K562 (cell line): ENCODE results near the gene IFI16. TPM values are rescaled to one million over a fixed set of nuclear protein-coding genes. Genes with fewer than 3 reads are reported as not detected.
A peak's percentile ranks its signal among the peaks of the same experiment; 100 is the strongest.

Experiments
- CBX8 ChIP-seq: fragments of 200-600 bp; sonication (generic); IDR thresholded peaks from 2 replicates; pipeline ENCODE4 v1.6.1; 2012; ENCODE audit warnings: borderline replicate concordance, mixed run types, low read depth, mild to moderate bottlenecking, moderate library complexity, mixed read lengths, low read length, control low read depth, inconsistent platforms; ENCODE audit not compliant: poor library complexity, severe bottlenecking; ENCODE audit errors: extremely low read depth
- ETV1 ChIP-seq: fragments of 450-650 bp; conservative IDR thresholded peaks from 2 replicates; pipeline ENCODE4 v1.6.1; 2016; ENCODE audit warnings: missing genetic modification characterization, control low read depth, low read depth, missing compliant biosample characterization
- GTF2E2 ChIP-seq: fragments of 200-800 bp; sonication (Bioruptor generic); IDR thresholded peaks from 2 replicates; pipeline ENCODE4 v1.6.1; 2016; ENCODE audit warnings: missing genetic modification characterization, missing compliant biosample characterization
- PYGO2 ChIP-seq: fragments of 450-650 bp; IDR thresholded peaks from 2 replicates; pipeline ENCODE4 v1.6.1; 2016; ENCODE audit warnings: mild to moderate bottlenecking, missing genetic modification characterization, moderate library complexity, missing compliant biosample characterization
- polyA plus RNA-seq, 8 experiments: library from polyadenylated mRNA; depleted of rRNA in 4 of 8; stranded (reverse) in 5 of 8; unstranded in 3 of 8; fragments of >200 nt; fragmentation: Nextera tagmentation in 2 of 8; fragmentation: Illumina TruSeq in 1 of 8; extraction: Ambion mirVana in 2 of 8; extraction: Trizol in 1 of 8; gene quantifications; 2 replicates each; pipeline versions ENCODE4 v1.2.1 to v1.2.3, GENCODE V29; 2011 to 2014; ENCODE audit warnings: inconsistent platforms in 1 of 8, missing spikeins in 1 of 8
- total RNA-seq, 7 experiments: library from RNA; depleted of rRNA in 6 of 7; stranded (reverse); fragments of >200 nt in 6 of 7; fragmentation: Illumina TruSeq in 2 of 7; extraction: Trizol in 2 of 7; gene quantifications; 2 replicates each; pipeline versions ENCODE4 v1.2.1 to v1.2.3, GENCODE V29; 2011 to 2021; ENCODE audit warnings: low replicate concordance in 1 of 7
- TF ChIP-seq, protein P1 (sequence below), 3 experiments: fragments of 200-800 bp in 1 of 3; fragments of 250-450 bp in 1 of 3; fragments of 450-650 bp in 1 of 3; sonication (Bioruptor Pico) in 1 of 3; sonication (Bioruptor generic) in 1 of 3; formaldehyde crosslinking in 1 of 3; IDR thresholded peaks; 2 replicates each; pipeline versions ENCODE4 v1.6.1 to v1.8.0; 2016 to 2022; ENCODE audit warnings: mild to moderate bottlenecking in 2 of 3, missing genetic modification characterization in 2 of 3, missing compliant biosample characterization in 1 of 3, moderate library complexity in 1 of 3
- TF ChIP-seq, protein P2 (sequence below): sonication (generic); formaldehyde crosslinking; IDR thresholded peaks from 2 replicates; pipeline ENCODE4 v1.8.0; 2023; ENCODE audit warnings: mild to moderate bottlenecking, missing genetic modification reagents
- TF ChIP-seq, protein P3 (sequence below): fragments of 200-800 bp; sonication (Bioruptor generic); IDR thresholded peaks from 2 replicates; pipeline ENCODE4 v1.6.1; 2017; ENCODE audit warnings: missing genetic modification characterization, missing compliant biosample characterization
- TF ChIP-seq, protein P4 (sequence below), 2 experiments: IDR thresholded peaks; 2 replicates each; pipeline ENCODE4 v1.6.1; 2011; ENCODE audit warnings: borderline replicate concordance in 1 of 2, control low read depth in 1 of 2, low read depth in 1 of 2, low read length in 1 of 2, mild to moderate bottlenecking in 1 of 2, mixed read lengths in 1 of 2, moderate library complexity in 1 of 2; ENCODE audit not compliant: insufficient read depth in 1 of 2, insufficient read length in 1 of 2, poor library complexity in 1 of 2, severe bottlenecking in 1 of 2; ENCODE audit errors: extremely low read depth in 1 of 2

Gene IFI16
- total and polyA plus RNA-seq, 9 of the 15 experiments (the other 6 are each of a cell fraction or from before 2014, with no cell fraction given), result 0.70 to 2.8 (median 1.6) TPM

DNA sequence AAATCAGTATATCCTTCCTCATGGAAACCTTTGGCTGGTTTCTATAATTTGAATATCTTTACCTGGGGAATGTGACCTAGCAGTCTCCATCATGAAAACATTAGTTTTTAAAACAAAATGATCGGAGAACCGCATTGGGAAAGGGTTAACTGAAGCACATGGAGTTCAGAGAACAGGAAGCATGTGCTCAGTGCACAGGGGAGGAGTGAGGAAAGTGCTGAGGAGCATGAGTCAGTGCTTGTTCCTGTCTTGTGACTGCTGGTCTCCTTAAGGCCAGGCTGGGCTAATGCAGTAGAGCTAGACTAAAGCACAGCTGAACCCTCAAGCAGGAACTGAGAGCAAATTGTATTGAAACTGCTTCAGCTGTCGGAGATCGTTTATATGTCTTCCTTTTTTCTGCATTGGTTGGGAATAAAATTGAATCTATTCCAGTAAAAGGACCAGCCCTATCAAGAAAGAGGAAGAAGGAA lies 5.8 kb downstream of the IFI16 start (continued):
- TF ChIP-seq, protein P1, sequence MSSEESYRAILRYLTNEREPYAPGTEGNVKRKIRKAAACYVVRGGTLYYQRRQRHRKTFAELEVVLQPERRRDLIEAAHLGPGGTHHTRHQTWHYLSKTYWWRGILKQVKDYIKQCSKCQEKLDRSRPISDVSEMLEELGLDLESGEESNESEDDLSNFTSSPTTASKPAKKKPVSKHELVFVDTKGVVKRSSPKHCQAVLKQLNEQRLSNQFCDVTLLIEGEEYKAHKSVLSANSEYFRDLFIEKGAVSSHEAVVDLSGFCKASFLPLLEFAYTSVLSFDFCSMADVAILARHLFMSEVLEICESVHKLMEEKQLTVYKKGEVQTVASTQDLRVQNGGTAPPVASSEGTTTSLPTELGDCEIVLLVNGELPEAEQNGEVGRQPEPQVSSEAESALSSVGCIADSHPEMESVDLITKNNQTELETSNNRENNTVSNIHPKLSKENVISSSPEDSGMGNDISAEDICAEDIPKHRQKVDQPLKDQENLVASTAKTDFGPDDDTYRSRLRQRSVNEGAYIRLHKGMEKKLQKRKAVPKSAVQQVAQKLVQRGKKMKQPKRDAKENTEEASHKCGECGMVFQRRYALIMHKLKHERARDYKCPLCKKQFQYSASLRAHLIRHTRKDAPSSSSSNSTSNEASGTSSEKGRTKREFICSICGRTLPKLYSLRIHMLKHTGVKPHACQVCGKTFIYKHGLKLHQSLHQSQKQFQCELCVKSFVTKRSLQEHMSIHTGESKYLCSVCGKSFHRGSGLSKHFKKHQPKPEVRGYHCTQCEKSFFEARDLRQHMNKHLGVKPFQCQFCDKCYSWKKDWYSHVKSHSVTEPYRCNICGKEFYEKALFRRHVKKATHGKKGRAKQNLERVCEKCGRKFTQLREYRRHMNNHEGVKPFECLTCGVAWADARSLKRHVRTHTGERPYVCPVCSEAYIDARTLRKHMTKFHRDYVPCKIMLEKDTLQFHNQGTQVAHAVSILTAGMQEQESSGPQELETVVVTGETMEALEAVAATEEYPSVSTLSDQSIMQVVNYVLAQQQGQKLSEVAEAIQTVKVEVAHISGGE (CRISPR knock-in tag; IDR thresholded peaks at IDR 0.05), result peak in 1 of 3 experiments; percentile 79; a peak in 2 of 6 replicates
- TF ChIP-seq GTF2E2 (tag) (0 out of 2 replicates have a peak, but pooled peaks have one; percentile 16), PYGO2 (tag) (peak; percentile 48; the same call in 1 of the 2 replicates), CBX8 (no peak), ETV1 (tag) (peak; percentile 94)
- TF ChIP-seq, protein P2, sequence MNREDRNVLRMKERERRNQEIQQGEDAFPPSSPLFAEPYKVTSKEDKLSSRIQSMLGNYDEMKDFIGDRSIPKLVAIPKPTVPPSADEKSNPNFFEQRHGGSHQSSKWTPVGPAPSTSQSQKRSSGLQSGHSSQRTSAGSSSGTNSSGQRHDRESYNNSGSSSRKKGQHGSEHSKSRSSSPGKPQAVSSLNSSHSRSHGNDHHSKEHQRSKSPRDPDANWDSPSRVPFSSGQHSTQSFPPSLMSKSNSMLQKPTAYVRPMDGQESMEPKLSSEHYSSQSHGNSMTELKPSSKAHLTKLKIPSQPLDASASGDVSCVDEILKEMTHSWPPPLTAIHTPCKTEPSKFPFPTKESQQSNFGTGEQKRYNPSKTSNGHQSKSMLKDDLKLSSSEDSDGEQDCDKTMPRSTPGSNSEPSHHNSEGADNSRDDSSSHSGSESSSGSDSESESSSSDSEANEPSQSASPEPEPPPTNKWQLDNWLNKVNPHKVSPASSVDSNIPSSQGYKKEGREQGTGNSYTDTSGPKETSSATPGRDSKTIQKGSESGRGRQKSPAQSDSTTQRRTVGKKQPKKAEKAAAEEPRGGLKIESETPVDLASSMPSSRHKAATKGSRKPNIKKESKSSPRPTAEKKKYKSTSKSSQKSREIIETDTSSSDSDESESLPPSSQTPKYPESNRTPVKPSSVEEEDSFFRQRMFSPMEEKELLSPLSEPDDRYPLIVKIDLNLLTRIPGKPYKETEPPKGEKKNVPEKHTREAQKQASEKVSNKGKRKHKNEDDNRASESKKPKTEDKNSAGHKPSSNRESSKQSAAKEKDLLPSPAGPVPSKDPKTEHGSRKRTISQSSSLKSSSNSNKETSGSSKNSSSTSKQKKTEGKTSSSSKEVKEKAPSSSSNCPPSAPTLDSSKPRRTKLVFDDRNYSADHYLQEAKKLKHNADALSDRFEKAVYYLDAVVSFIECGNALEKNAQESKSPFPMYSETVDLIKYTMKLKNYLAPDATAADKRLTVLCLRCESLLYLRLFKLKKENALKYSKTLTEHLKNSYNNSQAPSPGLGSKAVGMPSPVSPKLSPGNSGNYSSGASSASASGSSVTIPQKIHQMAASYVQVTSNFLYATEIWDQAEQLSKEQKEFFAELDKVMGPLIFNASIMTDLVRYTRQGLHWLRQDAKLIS (CRISPR knock-in tag), result no peak
- TF ChIP-seq, protein P3, sequence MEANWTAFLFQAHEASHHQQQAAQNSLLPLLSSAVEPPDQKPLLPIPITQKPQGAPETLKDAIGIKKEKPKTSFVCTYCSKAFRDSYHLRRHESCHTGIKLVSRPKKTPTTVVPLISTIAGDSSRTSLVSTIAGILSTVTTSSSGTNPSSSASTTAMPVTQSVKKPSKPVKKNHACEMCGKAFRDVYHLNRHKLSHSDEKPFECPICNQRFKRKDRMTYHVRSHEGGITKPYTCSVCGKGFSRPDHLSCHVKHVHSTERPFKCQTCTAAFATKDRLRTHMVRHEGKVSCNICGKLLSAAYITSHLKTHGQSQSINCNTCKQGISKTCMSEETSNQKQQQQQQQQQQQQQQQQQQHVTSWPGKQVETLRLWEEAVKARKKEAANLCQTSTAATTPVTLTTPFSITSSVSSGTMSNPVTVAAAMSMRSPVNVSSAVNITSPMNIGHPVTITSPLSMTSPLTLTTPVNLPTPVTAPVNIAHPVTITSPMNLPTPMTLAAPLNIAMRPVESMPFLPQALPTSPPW (CRISPR knock-in tag), result peak; percentile 63
- TF ChIP-seq, protein P4, sequence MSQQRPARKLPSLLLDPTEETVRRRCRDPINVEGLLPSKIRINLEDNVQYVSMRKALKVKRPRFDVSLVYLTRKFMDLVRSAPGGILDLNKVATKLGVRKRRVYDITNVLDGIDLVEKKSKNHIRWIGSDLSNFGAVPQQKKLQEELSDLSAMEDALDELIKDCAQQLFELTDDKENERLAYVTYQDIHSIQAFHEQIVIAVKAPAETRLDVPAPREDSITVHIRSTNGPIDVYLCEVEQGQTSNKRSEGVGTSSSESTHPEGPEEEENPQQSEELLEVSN (IDR thresholded peaks at IDR 0.05; ENCODE audit: borderline replicate concordance in 1 of 2, extremely low read depth in 1 of 2, insufficient read depth in 1 of 2, insufficient read length in 1 of 2, low read depth in 1 of 2, low read length in 1 of 2, poor library complexity in 1 of 2, severe bottlenecking in 1 of 2), result peak; percentile 47 to 72
